Cardiac fibroblast (primary cell): ENCODE data around the gene RCVRN.

Source experiments
- DNase-seq, 2 donors: peaks; one replicate each; pipeline versions ENCODE4 v3.0.0 to v3.0.0-alpha.2; 2010; ENCODE audit warnings: low read depth in 2 of 2
- H3K4me3 ChIP-seq, 2 donors: replicated peaks in 1 of 2; 1 replicate in 1 of 2; 2 replicates in 1 of 2; pipeline ENCODE4 v1.5.1; 2011; ENCODE audit warnings: low read depth in 2 of 2, low read length in 2 of 2, mild to moderate bottlenecking in 2 of 2, moderate library complexity in 1 of 2
- TF ChIP-seq, protein P1 (sequence below): IDR thresholded peaks from one replicate; pipeline ENCODE4 v1.5.1; 2011; ENCODE audit warnings: low read depth, mild to moderate bottlenecking, low read length, inconsistent platforms

The RCVRN gene

DNA sequence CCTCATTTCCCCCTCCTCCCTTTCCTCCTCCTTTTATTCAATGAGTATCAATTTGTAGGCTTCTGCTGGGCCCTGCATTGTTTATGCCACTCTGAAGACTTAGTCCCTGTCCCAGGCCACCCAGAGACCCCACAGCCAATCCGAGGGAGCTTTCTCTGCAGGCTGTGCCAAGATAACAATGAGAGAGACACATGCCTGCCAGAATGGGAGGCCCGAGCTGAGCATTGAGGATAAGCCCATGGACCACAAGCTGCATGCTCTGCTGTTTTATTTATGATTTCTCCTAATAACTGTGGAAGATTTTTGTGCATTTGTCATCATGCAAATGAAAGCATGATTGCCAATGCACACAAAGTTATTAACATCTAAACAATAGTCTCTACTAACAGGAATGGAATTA lies 3.0 kb downstream of the RCVRN start:
- no peak for DNase-seq
- TF ChIP-seq, protein P1, sequence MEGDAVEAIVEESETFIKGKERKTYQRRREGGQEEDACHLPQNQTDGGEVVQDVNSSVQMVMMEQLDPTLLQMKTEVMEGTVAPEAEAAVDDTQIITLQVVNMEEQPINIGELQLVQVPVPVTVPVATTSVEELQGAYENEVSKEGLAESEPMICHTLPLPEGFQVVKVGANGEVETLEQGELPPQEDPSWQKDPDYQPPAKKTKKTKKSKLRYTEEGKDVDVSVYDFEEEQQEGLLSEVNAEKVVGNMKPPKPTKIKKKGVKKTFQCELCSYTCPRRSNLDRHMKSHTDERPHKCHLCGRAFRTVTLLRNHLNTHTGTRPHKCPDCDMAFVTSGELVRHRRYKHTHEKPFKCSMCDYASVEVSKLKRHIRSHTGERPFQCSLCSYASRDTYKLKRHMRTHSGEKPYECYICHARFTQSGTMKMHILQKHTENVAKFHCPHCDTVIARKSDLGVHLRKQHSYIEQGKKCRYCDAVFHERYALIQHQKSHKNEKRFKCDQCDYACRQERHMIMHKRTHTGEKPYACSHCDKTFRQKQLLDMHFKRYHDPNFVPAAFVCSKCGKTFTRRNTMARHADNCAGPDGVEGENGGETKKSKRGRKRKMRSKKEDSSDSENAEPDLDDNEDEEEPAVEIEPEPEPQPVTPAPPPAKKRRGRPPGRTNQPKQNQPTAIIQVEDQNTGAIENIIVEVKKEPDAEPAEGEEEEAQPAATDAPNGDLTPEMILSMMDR = no peak
- no peak overlapping the region for H3K4me3 ChIP-seq

GRCh38 chr17:9900784-9901183 lies 4.3 kb downstream of the RCVRN start:
- no peak overlapping the region for H3K4me3 ChIP-seq
- DNase-seq = peak in 1 of 2 donors; percentile 55
- TF ChIP-seq, protein P1 = no peak

DNA sequence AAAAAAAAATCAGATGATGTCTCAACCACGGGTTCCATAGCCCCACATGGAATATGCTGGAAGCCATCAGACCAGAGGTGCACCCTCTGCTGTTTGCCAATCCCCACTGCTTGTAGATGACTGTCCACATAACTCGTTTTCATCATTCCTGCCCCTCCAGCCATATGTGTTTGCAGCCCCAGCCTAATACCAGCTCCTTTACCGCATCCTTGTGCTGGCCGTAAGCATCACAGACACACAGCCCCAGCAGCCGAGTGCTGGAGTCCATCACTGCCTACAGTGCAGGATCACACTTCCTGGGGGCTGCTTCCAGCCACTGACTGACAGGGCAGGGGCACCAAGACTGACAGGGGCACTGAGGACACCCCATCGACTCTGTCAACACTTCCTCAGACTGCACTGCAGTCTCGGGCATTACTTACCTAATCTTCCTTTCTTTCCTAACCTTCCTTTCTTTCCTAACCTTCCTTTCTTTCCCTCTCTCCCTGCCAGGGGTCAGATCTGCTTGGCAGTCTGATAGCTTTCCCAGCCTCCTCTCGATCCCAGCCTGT lies 5.0 kb downstream of the RCVRN start:
- DNase-seq = peak in 1 of 2 donors; percentile 24
- no peak overlapping the region for H3K4me3 ChIP-seq
- TF ChIP-seq, protein P1 = no peak

DNA sequence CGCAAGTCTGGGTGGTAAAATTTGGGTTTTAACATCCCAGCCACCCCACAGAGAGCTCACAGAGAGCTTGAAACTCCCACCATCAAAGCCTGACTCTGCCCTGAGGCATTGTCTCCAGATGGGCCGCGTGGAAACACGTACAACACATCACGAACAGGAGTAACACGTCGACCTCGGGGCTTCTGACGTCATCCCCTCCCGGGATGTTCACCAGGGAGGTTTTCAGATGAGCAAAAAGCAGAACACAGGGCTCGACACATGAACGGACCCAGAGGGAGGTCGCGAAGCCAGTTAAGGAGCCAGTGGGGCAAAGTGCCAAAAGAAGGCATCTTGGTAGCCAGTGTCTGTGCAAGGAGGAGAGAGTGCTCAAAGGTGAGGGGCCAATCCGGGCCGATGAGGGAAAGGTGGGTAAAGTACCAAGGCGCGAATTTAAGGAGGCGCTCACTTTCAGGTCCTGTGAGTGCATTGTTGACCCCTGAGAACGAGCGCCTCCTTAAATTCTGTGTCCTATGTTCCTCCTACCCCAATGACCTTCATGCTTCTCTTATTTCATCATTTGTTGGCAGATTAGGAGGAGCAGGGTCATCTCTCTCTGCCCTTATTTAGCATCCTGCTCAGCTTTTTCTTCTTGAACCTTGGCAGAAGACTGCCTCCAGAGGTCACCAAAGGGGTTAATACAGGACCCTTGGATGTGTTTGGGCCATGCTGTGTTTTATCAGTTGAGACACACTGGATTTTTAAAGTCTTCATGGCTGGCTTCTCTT lies 5.6 kb downstream of the RCVRN start:
- TF ChIP-seq, protein P1 = no peak

DNA sequence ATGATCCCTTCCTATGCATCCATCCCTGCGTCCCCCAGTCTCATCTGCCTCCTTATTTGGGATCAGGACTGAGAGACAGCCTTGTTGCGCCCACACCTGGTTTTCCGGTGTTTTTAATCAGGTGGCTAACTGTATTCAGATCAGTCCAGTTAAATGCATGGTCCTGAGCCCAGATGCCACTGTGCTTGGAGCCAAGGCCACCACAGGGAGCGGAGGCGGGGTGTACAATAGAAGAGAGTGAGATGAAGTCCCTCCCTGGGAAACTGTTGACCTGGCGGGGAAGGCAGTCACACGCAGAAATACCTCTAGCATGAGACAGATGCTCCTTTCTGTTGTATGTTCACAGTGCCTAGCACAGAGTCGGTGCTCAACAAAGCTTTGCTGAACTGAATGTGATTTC lies 6.3 kb downstream of the RCVRN start:
- TF ChIP-seq, protein P1 = no peak
- no peak overlapping the region for H3K4me3 ChIP-seq
- no peak for DNase-seq

More for the DNA sequence above, 5.6 kb downstream of the RCVRN start:
- H3K4me3 ChIP-seq = no peak overlapping the region
- DNase-seq = no peak

DNA sequence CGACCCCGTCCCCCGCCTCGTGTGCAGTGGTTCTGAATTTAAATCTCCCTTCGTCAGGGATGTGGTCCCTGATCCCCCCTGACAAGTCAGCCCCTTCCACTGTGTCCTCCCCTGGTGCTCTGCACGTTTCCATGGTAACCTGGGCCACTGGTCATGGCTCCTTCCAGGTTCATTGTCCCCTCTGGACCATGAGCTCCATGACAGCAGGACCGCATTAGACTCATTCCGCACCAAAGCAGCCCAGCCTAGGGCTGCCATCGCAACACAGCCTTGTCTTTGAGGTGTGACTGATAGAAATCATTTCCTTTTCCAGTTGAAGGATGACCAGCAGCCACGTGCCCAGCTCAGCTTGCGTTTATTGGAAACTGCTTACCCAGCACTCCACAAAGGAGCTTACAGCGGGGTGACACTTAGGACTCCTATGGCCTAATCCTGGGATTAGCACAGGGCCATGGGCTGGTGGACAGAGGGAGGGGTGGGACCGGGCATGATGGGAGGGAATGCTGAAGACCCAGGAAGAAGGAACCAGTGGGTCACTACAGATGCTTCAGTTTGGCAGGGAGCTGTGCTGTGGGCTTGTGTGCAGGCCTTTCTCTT lies 7.6 kb downstream of the RCVRN start:
- TF ChIP-seq, protein P1 = no peak
- H3K4me3 ChIP-seq = no peak overlapping the region
- no peak for DNase-seq
